Activated naive CD8-positive, alpha-beta T cell (primary cell): ENCODE data around the gene SPG11.

ENCODE experiments used
- H3K27ac Mint-ChIP-seq: one replicate; pipeline ENCODE4 v1.8.0; 2021; ENCODE audit warnings: mixed read lengths
- H3K27me3 Mint-ChIP-seq: one replicate; pipeline ENCODE4 v1.8.0; 2021; ENCODE audit warnings: mixed read lengths
- H3K36me3 Mint-ChIP-seq: one replicate; pipeline ENCODE4 v1.8.0; 2021; ENCODE audit warnings: mixed read lengths
- H3K4me1 Mint-ChIP-seq: one replicate; pipeline ENCODE4 v1.8.0; 2021; ENCODE audit warnings: low read depth, mixed read lengths
- H3K4me3 Mint-ChIP-seq: one replicate; pipeline ENCODE4 v1.8.0; 2021; ENCODE audit warnings: mild to moderate bottlenecking, mixed read lengths
- H3K9me3 Mint-ChIP-seq: one replicate; pipeline ENCODE4 v1.8.0; 2021; ENCODE audit warnings: low read depth, mixed read lengths

SPG11 gene

DNA sequence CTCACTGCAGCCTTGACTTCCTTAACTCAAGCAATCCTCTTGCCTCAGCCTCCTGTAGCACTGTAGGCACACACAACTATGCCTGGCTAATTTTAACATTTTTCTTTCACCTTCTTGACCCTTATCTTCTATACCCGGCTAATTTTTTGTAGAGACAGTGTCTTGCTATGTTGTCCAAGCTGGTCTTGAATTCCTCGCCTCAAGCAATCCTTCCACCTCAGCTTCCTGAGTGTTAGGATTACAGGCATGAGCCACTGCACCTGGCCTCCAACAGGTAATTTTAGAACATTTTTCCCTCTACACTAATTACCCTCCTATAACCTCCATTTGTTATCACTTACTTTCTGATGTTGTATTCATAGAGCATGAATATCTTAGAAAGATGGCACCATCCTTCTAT lies 60.3 kb downstream of the SPG11 start:
- Mint-ChIP-seq H3K4me3 (no peak overlapping the region), H3K4me1 (peaks cover 10% of the 10 kb centered on the region), H3K9me3 (no peaks in the 10 kb centered on the region), H3K36me3 (peaks cover 20% of the 10 kb centered on the region), H3K27ac (peak overlapping the region; percentile 51), H3K27me3 (no peaks in the 10 kb centered on the region)

GRCh38 chr15:44598892-44599291 lies 64.6 kb downstream of the SPG11 start:
- H3K27ac Mint-ChIP-seq, result peak overlapping the region; percentile 67
- H3K36me3 Mint-ChIP-seq, result peaks cover 13% of the 10 kb centered on the region
- no peaks in the 10 kb centered on the region for H3K9me3 Mint-ChIP-seq
- no peaks in the 10 kb centered on the region for H3K27me3 Mint-ChIP-seq
- no peak overlapping the region for H3K4me3 Mint-ChIP-seq
- peaks cover 28% of the 10 kb centered on the region for H3K4me1 Mint-ChIP-seq

GRCh38 chr15:44598066-44598465 lies 65.4 kb downstream of the SPG11 start:
- no peaks in the 10 kb centered on the region for H3K9me3 Mint-ChIP-seq

GRCh38 chr15:44596511-44597010 lies 66.9 kb downstream of the SPG11 start:
- Mint-ChIP-seq H3K9me3 (no peaks in the 10 kb centered on the region), H3K27me3 (no peaks in the 10 kb centered on the region), H3K4me1 (peaks cover 33% of the 10 kb centered on the region), H3K4me3 (no peak overlapping the region), H3K27ac (peak overlapping the region; percentile 89), H3K36me3 (peaks cover 3% of the 10 kb centered on the region)

More at GRCh38 chr15:44598066-44598465, 65.4 kb downstream of the SPG11 start:
- Mint-ChIP-seq H3K27me3 (no peaks in the 10 kb centered on the region), H3K4me3 (no peak overlapping the region), H3K36me3 (peaks cover 9% of the 10 kb centered on the region), H3K27ac (peak overlapping the region; percentile 67), H3K4me1 (peaks cover 32% of the 10 kb centered on the region)

- Mint-ChIP-seq H3K9me3 (no peaks in the 10 kb centered on the region), H3K4me3 (no peak overlapping the region), H3K36me3 (peaks cover 3% of the 10 kb centered on the region), H3K4me1 (peaks cover 33% of the 10 kb centered on the region), H3K27me3 (no peaks in the 10 kb centered on the region), H3K27ac (peak overlapping the region; percentile 89)
Observed at GRCh38 chr15:44595656-44596510, 67.6 kb downstream of the SPG11 start.

GRCh38 chr15:44595246-44595645 lies 68.2 kb downstream of the SPG11 start:
- H3K4me1 Mint-ChIP-seq, result peaks cover 33% of the 10 kb centered on the region
- H3K9me3 Mint-ChIP-seq, result no peaks in the 10 kb centered on the region
- peaks cover 3% of the 10 kb centered on the region for H3K36me3 Mint-ChIP-seq
- no peak overlapping the region for H3K4me3 Mint-ChIP-seq
- no peaks in the 10 kb centered on the region for H3K27me3 Mint-ChIP-seq
- H3K27ac Mint-ChIP-seq, result peak overlapping the region; percentile 89

DNA sequence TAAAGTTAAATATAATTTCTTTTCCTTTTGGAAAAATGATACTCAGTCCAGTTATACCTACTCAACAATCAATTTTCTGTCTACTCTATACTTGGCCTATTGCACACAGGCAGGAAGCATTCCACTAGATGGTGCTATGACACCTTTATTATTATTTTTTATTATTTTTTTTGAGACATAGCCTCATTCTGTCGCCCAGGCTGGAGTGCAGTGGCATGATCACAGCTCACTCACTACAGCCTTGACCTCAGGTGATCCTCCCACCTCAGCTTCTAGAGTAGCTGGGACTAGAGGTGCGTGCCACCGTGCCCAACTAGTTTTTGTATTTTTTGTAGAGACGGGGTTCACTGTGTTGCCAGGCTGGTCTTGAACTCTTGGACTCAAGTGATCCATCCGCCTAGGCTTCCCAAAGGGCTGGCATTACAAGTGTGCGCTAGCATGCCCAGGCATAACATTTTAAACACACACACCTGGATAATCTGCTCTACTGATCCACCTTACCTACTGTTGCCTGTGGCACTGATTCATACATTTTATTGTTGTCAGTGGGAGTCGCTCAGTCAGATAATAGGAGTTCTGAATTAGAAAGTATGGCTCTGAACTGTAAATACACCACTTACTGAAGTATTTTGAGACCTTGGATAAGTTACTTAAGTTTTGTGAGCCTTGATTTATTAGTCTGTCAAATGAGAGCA lies 70.3 kb downstream of the SPG11 start:
- Mint-ChIP-seq H3K36me3 (no peaks in the 10 kb centered on the region), H3K27me3 (no peaks in the 10 kb centered on the region), H3K4me3 (no peak overlapping the region), H3K4me1 (peaks cover 24% of the 10 kb centered on the region), H3K27ac (no peak overlapping the region), H3K9me3 (no peaks in the 10 kb centered on the region)

DNA sequence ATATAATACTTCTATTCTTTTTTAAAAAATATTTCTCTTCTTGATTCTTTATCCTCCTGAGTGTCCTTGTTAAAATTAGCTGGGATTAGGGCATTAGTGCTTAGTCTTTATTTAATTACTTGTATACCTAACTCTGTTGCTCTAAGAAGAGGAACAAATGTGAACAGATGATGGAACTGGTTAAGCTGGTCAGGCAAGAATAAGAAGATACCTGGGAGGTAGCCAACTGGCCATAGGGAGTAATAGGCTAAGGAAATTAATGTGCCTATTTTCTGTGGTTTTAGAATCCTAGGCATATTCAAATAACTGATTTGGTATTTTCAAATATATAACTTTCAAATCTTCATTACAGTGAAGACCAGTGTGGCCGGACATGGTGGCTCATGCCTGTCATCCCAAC lies 72.1 kb downstream of the SPG11 start:
- H3K27me3 Mint-ChIP-seq, result no peaks in the 10 kb centered on the region
- H3K27ac Mint-ChIP-seq, result no peak overlapping the region
- no peaks in the 10 kb centered on the region for H3K9me3 Mint-ChIP-seq
- peaks cover 13% of the 10 kb centered on the region for H3K4me1 Mint-ChIP-seq
- H3K36me3 Mint-ChIP-seq, result no peaks in the 10 kb centered on the region
- H3K4me3 Mint-ChIP-seq, result no peak overlapping the region

- Mint-ChIP-seq H3K4me1 (peaks cover 10% of the 10 kb centered on the region), H3K27ac (no peak overlapping the region), H3K9me3 (no peaks in the 10 kb centered on the region), H3K36me3 (peaks cover 8% of the 10 kb centered on the region), H3K4me3 (no peak overlapping the region), H3K27me3 (no peaks in the 10 kb centered on the region)
Observed at GRCh38 chr15:44588541-44588940, 74.9 kb downstream of the SPG11 start.

DNA sequence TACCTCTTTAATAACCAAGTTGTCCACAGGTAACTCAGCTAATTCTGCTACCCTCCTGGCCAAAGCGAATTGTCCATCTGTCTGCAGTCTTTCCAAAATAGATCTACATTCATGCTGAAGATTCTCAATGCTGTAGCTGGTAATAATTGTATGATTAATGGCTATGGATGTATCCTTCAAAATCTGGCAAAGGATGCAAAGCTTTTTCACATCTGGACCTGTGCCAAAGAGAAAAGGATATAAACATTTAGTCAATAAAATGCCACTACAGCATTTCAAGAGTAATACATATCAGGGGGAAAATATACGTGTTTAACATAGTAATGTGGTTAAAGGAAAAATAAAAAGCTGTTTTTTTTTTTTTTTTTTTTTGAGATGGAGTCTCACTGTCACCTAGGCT lies 77.8 kb downstream of the SPG11 start:
- Mint-ChIP-seq H3K27me3 (no peaks in the 10 kb centered on the region), H3K4me3 (no peak overlapping the region), H3K36me3 (peaks cover 13% of the 10 kb centered on the region), H3K9me3 (no peaks in the 10 kb centered on the region), H3K4me1 (peaks cover 15% of the 10 kb centered on the region), H3K27ac (no peak overlapping the region)

GRCh38 chr15:44584162-44584749 lies 79.2 kb downstream of the SPG11 start:
- Mint-ChIP-seq H3K27me3 (no peaks in the 10 kb centered on the region), H3K27ac (peak overlapping the region; percentile 72), H3K4me1 (peaks cover 15% of the 10 kb centered on the region), H3K4me3 (no peak overlapping the region), H3K36me3 (peaks cover 13% of the 10 kb centered on the region), H3K9me3 (no peaks in the 10 kb centered on the region)

DNA sequence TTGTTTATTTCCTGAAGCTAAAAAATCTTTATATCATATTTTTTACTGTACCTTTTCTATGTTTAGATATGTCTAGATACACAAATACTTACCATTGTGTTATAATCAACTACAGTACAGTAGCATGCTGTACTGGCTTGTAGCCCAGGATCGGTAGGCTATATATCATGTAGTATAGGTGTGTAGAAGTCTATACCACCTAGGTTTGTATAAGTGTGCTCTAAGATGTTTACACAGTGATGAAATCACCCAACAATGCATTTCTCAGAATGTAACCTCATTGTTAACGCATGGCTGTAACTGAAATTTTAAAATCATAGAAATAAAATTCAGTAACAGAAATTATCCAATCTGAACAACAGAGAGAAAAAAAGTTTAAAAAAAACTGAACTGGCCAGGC lies 83.4 kb downstream of the SPG11 start:
- Mint-ChIP-seq H3K4me1 (peaks cover 21% of the 10 kb centered on the region), H3K27ac (no peak overlapping the region), H3K36me3 (peaks cover 11% of the 10 kb centered on the region), H3K9me3 (no peaks in the 10 kb centered on the region), H3K4me3 (no peak overlapping the region), H3K27me3 (no peaks in the 10 kb centered on the region)

- no peaks in the 10 kb centered on the region for H3K27me3 Mint-ChIP-seq
- no peaks in the 10 kb centered on the region for H3K9me3 Mint-ChIP-seq
- peaks cover 6% of the 10 kb centered on the region for H3K4me1 Mint-ChIP-seq
- H3K27ac Mint-ChIP-seq, result no peak overlapping the region
- H3K36me3 Mint-ChIP-seq, result no peaks in the 10 kb centered on the region
- H3K4me3 Mint-ChIP-seq, result no peak overlapping the region
Observed at GRCh38 chr15:44574734-44575133, 88.7 kb downstream of the SPG11 start.

DNA sequence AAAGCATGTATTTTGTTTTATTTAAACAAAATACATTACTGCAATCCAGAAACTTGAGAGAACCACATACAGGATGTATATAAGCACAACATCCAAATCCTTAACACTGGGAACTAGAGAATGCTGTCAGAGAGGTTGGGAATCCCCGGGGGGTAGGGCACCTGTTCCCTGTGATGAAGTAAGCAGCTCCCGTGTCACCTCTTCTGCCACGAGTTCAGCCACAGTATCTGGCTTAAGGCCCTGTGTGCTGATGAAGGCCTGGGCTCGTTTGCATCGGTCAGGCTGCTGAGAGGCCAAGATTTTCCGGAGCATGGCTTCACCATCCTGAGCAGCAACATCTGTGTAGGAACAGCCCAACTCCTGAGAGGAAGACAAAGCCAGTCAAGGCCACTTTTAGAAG lies 90.1 kb downstream of the SPG11 start:
- Mint-ChIP-seq H3K4me3 (no peak overlapping the region), H3K4me1 (peaks cover 3% of the 10 kb centered on the region), H3K27me3 (no peaks in the 10 kb centered on the region), H3K36me3 (no peaks in the 10 kb centered on the region), H3K27ac (no peak overlapping the region), H3K9me3 (no peaks in the 10 kb centered on the region)

DNA sequence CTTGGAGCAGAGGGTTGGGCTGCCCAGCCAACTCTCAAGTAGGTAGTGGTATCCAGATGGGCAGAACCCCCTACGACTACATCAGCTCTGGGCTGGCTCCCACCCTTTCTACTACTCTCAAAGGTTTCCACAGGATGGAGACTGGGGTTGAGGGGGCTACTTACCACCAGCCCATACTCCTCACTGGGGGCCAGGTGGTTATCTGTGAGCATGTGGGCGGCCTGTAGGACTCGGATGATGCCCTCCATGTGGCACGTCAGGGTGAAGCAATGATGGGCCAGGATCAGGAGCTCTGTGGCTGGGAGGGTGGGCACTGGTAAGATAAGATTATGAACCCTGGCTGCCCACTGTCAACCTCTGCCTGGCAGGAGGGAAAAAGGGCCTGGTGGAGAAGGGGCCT lies 93.1 kb downstream of the SPG11 start:
- H3K36me3 Mint-ChIP-seq, result peaks cover 7% of the 10 kb centered on the region
- H3K9me3 Mint-ChIP-seq, result no peaks in the 10 kb centered on the region
- no peaks in the 10 kb centered on the region for H3K27me3 Mint-ChIP-seq
- H3K4me3 Mint-ChIP-seq, result no peak overlapping the region
- peak overlapping the region; percentile 66 for H3K27ac Mint-ChIP-seq
- H3K4me1 Mint-ChIP-seq, result no peaks in the 10 kb centered on the region
